ENCODE data around the gene KIF26B. TPM values are rescaled to one million over a fixed set of nuclear protein-coding genes. Genes with fewer than 3 reads are reported as not detected.

KIF26B gene
- total and polyA plus RNA-seq, 2 of the 4 experiments (the other 2 are of a cell fraction): 0.53 to 0.54 TPM

DNA sequence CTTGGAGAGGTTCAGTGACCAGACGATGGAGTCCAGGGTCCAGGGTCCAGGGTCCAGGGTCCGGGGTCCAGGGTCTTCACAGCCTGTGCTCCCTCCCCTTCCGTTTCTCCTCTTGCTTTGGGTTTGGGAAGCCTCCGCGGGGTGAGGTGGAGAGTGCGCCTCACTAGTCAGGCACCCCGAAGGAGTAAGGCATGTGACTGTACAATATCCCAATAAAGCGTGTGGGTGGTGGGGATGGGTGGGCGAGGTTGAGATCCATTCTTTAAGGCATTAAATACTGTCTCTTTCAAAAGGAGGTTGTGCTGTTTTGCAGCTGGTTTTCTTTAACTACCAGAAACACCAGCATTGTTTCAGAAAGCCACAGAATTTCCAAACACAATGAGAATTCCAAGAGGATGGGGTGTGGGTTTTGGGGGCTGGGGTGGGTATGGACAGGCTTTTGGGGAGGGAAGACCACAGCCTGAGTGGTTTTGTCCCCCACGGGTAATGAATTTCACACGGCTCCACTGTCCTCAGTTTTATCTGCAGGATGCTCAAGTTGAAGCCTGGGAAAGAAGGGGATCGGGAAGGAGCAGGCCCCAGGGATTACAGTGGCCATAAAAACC is 65.7 kb downstream of the KIF26B start:
- no peak for ATAC-seq (ENCODE audit: low read depth)
- Histone ChIP-seq H4K91ac (ENCODE audit: insufficient read depth, low read depth, low read length) (no peak overlapping the region), H2AK5ac (ENCODE audit: low read depth, low read length) (no peak overlapping the region), H3K56ac (ENCODE audit: extremely low read depth, insufficient read depth, low read length) (no peak overlapping the region), H3K9ac (ENCODE audit: low read depth, low read length) (no peak overlapping the region), H4K20me1 (ENCODE audit: insufficient read depth, low read length) (no peaks in the 10 kb centered on the region; the same call in 1 of the 2 replicates), H3K4ac (ENCODE audit: low read depth, low read length) (no peak overlapping the region), H2AFZ (replicated peaks; ENCODE audit: low read length, poor library complexity) (no peak overlapping the region), H3K18ac (ENCODE audit: low read depth, low read length) (no peak overlapping the region), H3K4me3 (ENCODE audit: insufficient read depth, low read depth, low read length) (no peak overlapping the region), H3K4me2 (ENCODE audit: low read depth, low read length) (no peak overlapping the region; the same call in 1 of the 2 replicates), H4K8ac (ENCODE audit: low read depth in 2 of 2, low read length in 2 of 2) (no peak overlapping the region), H2BK20ac (ENCODE audit: low read depth, low read length) (no peak overlapping the region), H3K4me1 (ENCODE audit: control insufficient read depth, insufficient read depth, low read length) (peaks cover 3% of the 10 kb centered on the region; the same call in 1 of the 2 replicates), H2AK9ac (replicated peaks; ENCODE audit: low read depth, low read length, poor library complexity) (no peak overlapping the region), H2BK120ac (ENCODE audit: low read depth, low read length) (no peak overlapping the region), H2BK5ac (ENCODE audit: low read depth, low read length, poor library complexity, severe bottlenecking) (no peak overlapping the region), H3K79me1 (ENCODE audit: low read depth in 1 of 2, low read length in 2 of 2) (0 out of 4 replicates have a peak, but pooled peaks cover 0 to 4% of the 10 kb centered on the region in 2 experiments), H3K14ac (replicated peaks; ENCODE audit: low read depth, low read length) (no peak overlapping the region), H4K5ac (ENCODE audit: low read depth, low read length) (no peak overlapping the region), H3K27me3 (ENCODE audit: control insufficient read depth, insufficient read depth, low read length) (no peaks in the 10 kb centered on the region), H3K9me1 (ENCODE audit: insufficient read depth, low read length) (no peaks in the 10 kb centered on the region), H3K36me3 (ENCODE audit: control insufficient read depth, insufficient read depth, low read length) (no peaks in the 10 kb centered on the region), H3K23ac (ENCODE audit: low read depth, low read length) (no peak overlapping the region), H2BK15ac (ENCODE audit: low read depth, low read length) (no peak overlapping the region), H3K9me3 (ENCODE audit: control insufficient read depth, insufficient read depth, low read length) (no peaks in the 10 kb centered on the region), H3K27ac (ENCODE audit: insufficient read depth, low read length) (no peak overlapping the region)
- in situ Hi-C loops (cut with MboI; ENCODE audit: low sequenced_read_pairs) (no loop called here), dilution Hi-C loops (cut with HindIII; ENCODE audit: low sequenced_read_pairs, unreplicated experiment) (no loop called here), intact Hi-C loops (cut with micrococcal nuclease) (no loop called here)
- CTCF ChIA-PET: no interaction called here
- BruUV-seq (replicated peaks): no TSS peak
- TF ChIP-seq RFX5 (IDR thresholded peaks at IDR 0.05; ENCODE audit: low read depth, low read length) (no peak), RAD21 (IDR thresholded peaks at IDR 0.05; ENCODE audit: low read length) (no peak), NFE2L2 (IDR thresholded peaks at IDR 0.05; ENCODE audit: low read depth, low read length) (no peak), FOS (IDR thresholded peaks at IDR 0.05; ENCODE audit: low read depth, low read length) (no peak), MXI1 (IDR thresholded peaks at IDR 0.05; ENCODE audit: borderline replicate concordance, low read depth, low read length) (no peak), POLR2A (IDR thresholded peaks at IDR 0.05; ENCODE audit: low read depth, low read length) (no peak), CHD1 (IDR thresholded peaks at IDR 0.05; ENCODE audit: low read depth, low read length) (no peak)
- TF ChIP-seq, protein P1, sequence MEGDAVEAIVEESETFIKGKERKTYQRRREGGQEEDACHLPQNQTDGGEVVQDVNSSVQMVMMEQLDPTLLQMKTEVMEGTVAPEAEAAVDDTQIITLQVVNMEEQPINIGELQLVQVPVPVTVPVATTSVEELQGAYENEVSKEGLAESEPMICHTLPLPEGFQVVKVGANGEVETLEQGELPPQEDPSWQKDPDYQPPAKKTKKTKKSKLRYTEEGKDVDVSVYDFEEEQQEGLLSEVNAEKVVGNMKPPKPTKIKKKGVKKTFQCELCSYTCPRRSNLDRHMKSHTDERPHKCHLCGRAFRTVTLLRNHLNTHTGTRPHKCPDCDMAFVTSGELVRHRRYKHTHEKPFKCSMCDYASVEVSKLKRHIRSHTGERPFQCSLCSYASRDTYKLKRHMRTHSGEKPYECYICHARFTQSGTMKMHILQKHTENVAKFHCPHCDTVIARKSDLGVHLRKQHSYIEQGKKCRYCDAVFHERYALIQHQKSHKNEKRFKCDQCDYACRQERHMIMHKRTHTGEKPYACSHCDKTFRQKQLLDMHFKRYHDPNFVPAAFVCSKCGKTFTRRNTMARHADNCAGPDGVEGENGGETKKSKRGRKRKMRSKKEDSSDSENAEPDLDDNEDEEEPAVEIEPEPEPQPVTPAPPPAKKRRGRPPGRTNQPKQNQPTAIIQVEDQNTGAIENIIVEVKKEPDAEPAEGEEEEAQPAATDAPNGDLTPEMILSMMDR (conservative IDR thresholded peaks at IDR 0.05; ENCODE audit: low read depth, low read length): no peak
- TF ChIP-seq, protein P2, sequence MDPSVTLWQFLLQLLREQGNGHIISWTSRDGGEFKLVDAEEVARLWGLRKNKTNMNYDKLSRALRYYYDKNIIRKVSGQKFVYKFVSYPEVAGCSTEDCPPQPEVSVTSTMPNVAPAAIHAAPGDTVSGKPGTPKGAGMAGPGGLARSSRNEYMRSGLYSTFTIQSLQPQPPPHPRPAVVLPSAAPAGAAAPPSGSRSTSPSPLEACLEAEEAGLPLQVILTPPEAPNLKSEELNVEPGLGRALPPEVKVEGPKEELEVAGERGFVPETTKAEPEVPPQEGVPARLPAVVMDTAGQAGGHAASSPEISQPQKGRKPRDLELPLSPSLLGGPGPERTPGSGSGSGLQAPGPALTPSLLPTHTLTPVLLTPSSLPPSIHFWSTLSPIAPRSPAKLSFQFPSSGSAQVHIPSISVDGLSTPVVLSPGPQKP (IDR thresholded peaks at IDR 0.05; ENCODE audit: borderline replicate concordance, low read depth, low read length): no peak
- DNase-seq: no peak
- POLR2A ChIA-PET (ENCODE audit: unreplicated experiment): interaction anchor here (0.6 kb wide), 1 partner anchor 17 kb away, joined by 9 read pairs; no protein-coding TSS in a partner anchor
- WGBS, 2 experiments (ENCODE audit: extremely low coverage in 2 of 2, insufficient read length in 1 of 2): no CpG with 5 or more reads among the region's 12 CpGs

Data from IMR-90 (cell line).